ENCODE results near the gene SART3. TPM values are rescaled to one million over a fixed set of nuclear protein-coding genes. Genes with fewer than 3 reads are reported as not detected.

SART3 gene
- polyA plus RNA-seq, 1 experiment: 23.1 TPM

- Histone ChIP-seq H3K4me3 (ENCODE audit: low read depth, low read length) (no peak overlapping the region), H3K27me3 (ENCODE audit: control insufficient read depth, insufficient read depth, low read length) (no peaks in the 10 kb centered on the region), H3K36me3 (ENCODE audit: control insufficient read depth, insufficient read depth, low read length) (no peaks in the 10 kb centered on the region)
- no peak for TF ChIP-seq CTCF (IDR thresholded peaks at IDR 0.05; ENCODE audit: insufficient read depth, low read depth, low read length)
- no peak for DNase-seq (ENCODE audit: low read depth)
- CTCF ChIA-PET: interaction anchor here (1.2 kb wide), 1 partner anchor 19 kb away, joined by 3 read pairs; no protein-coding TSS in a partner anchor
- POLR2A ChIA-PET: no interaction called here
These were observed 50.1 kb downstream of the SART3 start for GRCh38 chr12:108510836-108511235.

DNA sequence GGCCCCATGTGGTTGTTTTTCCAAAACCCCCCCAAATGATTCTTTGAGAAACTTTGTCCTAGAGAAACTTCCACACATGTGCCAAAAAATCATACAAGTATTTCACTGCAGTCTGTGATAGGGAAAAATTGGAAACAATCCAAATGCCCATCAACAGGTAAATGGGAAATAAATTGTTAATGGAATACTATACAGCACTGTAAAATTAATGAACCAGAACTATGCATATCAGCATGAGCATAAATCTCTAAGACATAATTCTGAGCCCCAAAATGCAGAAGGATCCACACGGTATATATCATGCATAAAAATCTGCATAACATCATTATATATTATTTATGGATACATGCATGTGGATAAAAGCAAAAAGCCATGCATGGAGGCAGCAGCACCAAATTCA lies 51.2 kb downstream of the SART3 start:
- Histone ChIP-seq H3K36me3 (ENCODE audit: control insufficient read depth, insufficient read depth, low read length) (no peaks in the 10 kb centered on the region), H3K27me3 (ENCODE audit: control insufficient read depth, insufficient read depth, low read length) (no peaks in the 10 kb centered on the region), H3K4me3 (ENCODE audit: low read depth, low read length) (no peak overlapping the region)
- CTCF ChIA-PET: no interaction called here
- DNase-seq (ENCODE audit: low read depth): no peak
- POLR2A ChIA-PET: no interaction called here
- no peak for TF ChIP-seq CTCF (IDR thresholded peaks at IDR 0.05; ENCODE audit: insufficient read depth, low read depth, low read length)

- DNase-seq (ENCODE audit: low read depth): no peak
- no peaks in the 10 kb centered on the region for H3K27me3 ChIP-seq (ENCODE audit: control insufficient read depth, insufficient read depth, low read length)
- ChIA-PET CTCF (interaction anchor here (0.7 to 1.4 kb wide), 3 partner anchors 9 to 518 kb away, joined by 3 read pairs; no protein-coding TSS in a partner anchor), POLR2A (no interaction called here)
- no peak for TF ChIP-seq CTCF (IDR thresholded peaks at IDR 0.05; ENCODE audit: insufficient read depth, low read depth, low read length)
- no peaks in the 10 kb centered on the region for H3K36me3 ChIP-seq (ENCODE audit: control insufficient read depth, insufficient read depth, low read length)
- H3K4me3 ChIP-seq (ENCODE audit: low read depth, low read length): no peak overlapping the region
These were observed 52.9 kb downstream of the SART3 start for GRCh38 chr12:108507971-108508642.

- CTCF ChIA-PET: no interaction called here
- no peak for DNase-seq (ENCODE audit: low read depth)
- no peak for TF ChIP-seq CTCF (IDR thresholded peaks at IDR 0.05; ENCODE audit: insufficient read depth, low read depth, low read length)
- Histone ChIP-seq H3K36me3 (ENCODE audit: control insufficient read depth, insufficient read depth, low read length) (no peaks in the 10 kb centered on the region), H3K27me3 (ENCODE audit: control insufficient read depth, insufficient read depth, low read length) (no peaks in the 10 kb centered on the region), H3K4me3 (ENCODE audit: low read depth, low read length) (no peak overlapping the region)
- POLR2A ChIA-PET: no interaction called here
These were observed 55.8 kb downstream of the SART3 start for GRCh38 chr12:108505129-108505528.

- DNase-seq (ENCODE audit: low read depth): no peak
- CTCF ChIA-PET: interaction anchor here (1.7 kb wide), 1 partner anchor 9 kb away, joined by 7 read pairs; no protein-coding TSS in a partner anchor
- Histone ChIP-seq H3K4me3 (ENCODE audit: low read depth, low read length) (no peak overlapping the region), H3K27me3 (ENCODE audit: control insufficient read depth, insufficient read depth, low read length) (no peaks in the 10 kb centered on the region), H3K36me3 (ENCODE audit: control insufficient read depth, insufficient read depth, low read length) (no peaks in the 10 kb centered on the region)
- TF ChIP-seq CTCF (IDR thresholded peaks at IDR 0.05; ENCODE audit: insufficient read depth, low read depth, low read length): no peak
- POLR2A ChIA-PET: no interaction called here
These were observed 58.1 kb downstream of the SART3 start for GRCh38 chr12:108502922-108503321.
